OCI-LY3 (cell line): Measurements from ENCODE around the gene PPARGC1A.

Experiments used
- H2AFZ ChIP-seq: fragments of 200-600, 300-600 bp; shearing (Covaris generic); 2 replicates; pipeline ENCODE4 v1.6.0; 2014; ENCODE audit warnings: antibody characterized with exemption, low read depth, low read length
- H3K27ac ChIP-seq: fragments of 200-600, 300-600 bp; sonication (generic); 2 replicates; pipeline ENCODE4 v1.5.1; 2014; ENCODE audit warnings: mild to moderate bottlenecking, low read length, moderate library complexity, mixed read lengths
- H3K27me3 ChIP-seq: fragments of 200-600, 300-600 bp; sonication (generic); 2 replicates; pipeline ENCODE4 v1.6.1; 2014; ENCODE audit warnings: low read depth, low read length, mixed read lengths
- H3K36me3 ChIP-seq: fragments of 200-600, 300-600 bp; sonication (generic); replicated peaks from 2 replicates; pipeline ENCODE3; 2014; ENCODE audit warnings: low read depth, low read length, mixed read lengths
- H3K4me1 ChIP-seq: fragments of 300-600, 200-600 bp; sonication (generic); 2 replicates; pipeline ENCODE4 v1.6.1; 2014; ENCODE audit warnings: low read length, mixed read lengths
- H3K4me2 ChIP-seq: fragments of 200-600, 300-600 bp; sonication (generic); 2 replicates; pipeline ENCODE4 v1.6.1; 2014; ENCODE audit warnings: low read length, mixed read lengths
- H3K4me3 ChIP-seq: fragments of 300-600, 200-600 bp; sonication (generic); 2 replicates; pipeline ENCODE4 v1.5.1; 2014; ENCODE audit warnings: antibody characterized with exemption, mild to moderate bottlenecking, low read length, moderate library complexity
- H3K79me2 ChIP-seq: fragments of 300-600, 200-600 bp; shearing (Covaris generic); 2 replicates; pipeline ENCODE4 v1.6.1; 2014; ENCODE audit warnings: mild to moderate bottlenecking, low read length, mixed read lengths
- H3K9ac ChIP-seq: fragments of 300-600, 200-600 bp; shearing (Covaris generic); 2 replicates; pipeline ENCODE4 v1.6.0; 2014; ENCODE audit warnings: mild to moderate bottlenecking, low read length, moderate library complexity
- H3K9me3 ChIP-seq: fragments of 200-600, 300-600 bp; shearing (Covaris generic); 2 replicates; pipeline ENCODE4 v1.6.1; 2014; ENCODE audit warnings: low read length, mixed read lengths; ENCODE audit not compliant: insufficient read depth
- H4K20me1 ChIP-seq: fragments of 200-600, 300-600 bp; sonication (generic); 2 replicates; pipeline ENCODE4 v1.6.1; 2016; ENCODE audit warnings: low read length, mixed read lengths; ENCODE audit not compliant: insufficient read depth
- CTCF ChIP-seq: fragments of 200-600, 300-600 bp; sonication (generic); IDR thresholded peaks from 2 replicates; pipeline ENCODE4 v1.5.1; 2014; ENCODE audit warnings: antibody characterized with exemption, low read length, low read depth
- EZH2phosphoT487 ChIP-seq: fragments of 200-600 bp; shearing (Covaris generic); IDR thresholded peaks from 2 replicates; pipeline ENCODE4 v1.6.1; 2018; ENCODE audit warnings: antibody characterized with exemption, mixed run types, low read depth

PPARGC1A gene

GRCh38 chr4:23835774-23836478, 53.9 kb downstream of the PPARGC1A start:
- TF ChIP-seq CTCF (no peak), EZH2phosphoT487 (no peak)
- Histone ChIP-seq H3K4me2 (no peak overlapping the region), H3K79me2 (no peaks in the 10 kb centered on the region), H3K36me3 (no peaks in the 10 kb centered on the region), H2AFZ (no peak overlapping the region), H3K4me3 (no peak overlapping the region), H3K27ac (no peak overlapping the region), H3K4me1 (no peaks in the 10 kb centered on the region), H4K20me1 (no peaks in the 10 kb centered on the region), H3K9ac (no peak overlapping the region), H3K27me3 (no peaks in the 10 kb centered on the region), H3K9me3 (no peaks in the 10 kb centered on the region)

GRCh38 chr4:23828779-23829178, 61.1 kb downstream of the PPARGC1A start:
- Histone ChIP-seq H3K4me2 (no peak overlapping the region), H3K9ac (no peak overlapping the region), H3K27me3 (no peaks in the 10 kb centered on the region), H3K9me3 (no peaks in the 10 kb centered on the region), H2AFZ (no peak overlapping the region), H3K4me3 (no peak overlapping the region), H3K27ac (no peak overlapping the region), H3K4me1 (no peaks in the 10 kb centered on the region), H3K36me3 (no peaks in the 10 kb centered on the region), H4K20me1 (no peaks in the 10 kb centered on the region), H3K79me2 (no peaks in the 10 kb centered on the region)
- TF ChIP-seq EZH2phosphoT487 (no peak), CTCF (no peak)

GRCh38 chr4:23828020-23828715, 61.7 kb downstream of the PPARGC1A start:
- Histone ChIP-seq H3K4me2 (no peak overlapping the region), H2AFZ (no peak overlapping the region), H3K4me3 (no peak overlapping the region), H3K27me3 (no peaks in the 10 kb centered on the region), H3K9ac (no peak overlapping the region), H3K4me1 (no peaks in the 10 kb centered on the region), H4K20me1 (no peaks in the 10 kb centered on the region), H3K79me2 (no peaks in the 10 kb centered on the region), H3K9me3 (no peaks in the 10 kb centered on the region), H3K36me3 (no peaks in the 10 kb centered on the region), H3K27ac (no peak overlapping the region)
- TF ChIP-seq CTCF (no peak), EZH2phosphoT487 (no peak)

GRCh38 chr4:23822181-23822580, 67.7 kb downstream of the PPARGC1A start:
- no peaks in the 10 kb centered on the region for H3K4me1 ChIP-seq
- no peak overlapping the region for H3K4me2 ChIP-seq
- H3K9ac ChIP-seq: no peak overlapping the region
- no peak overlapping the region for H3K4me3 ChIP-seq
- no peaks in the 10 kb centered on the region for H3K79me2 ChIP-seq
- H3K36me3 ChIP-seq: no peaks in the 10 kb centered on the region
- H2AFZ ChIP-seq: no peak overlapping the region
- no peaks in the 10 kb centered on the region for H3K9me3 ChIP-seq
- no peak for TF ChIP-seq CTCF
- TF ChIP-seq EZH2phosphoT487: no peak
- no peaks in the 10 kb centered on the region for H4K20me1 ChIP-seq
- H3K27ac ChIP-seq: no peak overlapping the region
- no peaks in the 10 kb centered on the region for H3K27me3 ChIP-seq
